Liver (tissue), 9 donors: ENCODE data around the gene CORO7. TPM values are rescaled to one million over a fixed set of nuclear protein-coding genes. Genes with fewer than 3 reads are reported as not detected.
"Not testable (repeated sequence)": the region's sequence is repeated elsewhere in the genome, so short reads cannot be mapped to it uniquely, and the experiment has no call there.

Source experiments
- DNase-seq: peaks from one replicate; pipeline ENCODE4 v3.0.0-alpha.2; 2017; ENCODE audit warnings: low spot score
- H3K27ac ChIP-seq, 2 donors: one replicate each; pipeline ENCODE4 v1.7.0; 2013; ENCODE audit warnings: inconsistent platforms in 2 of 2, low read length in 2 of 2, control low read depth in 1 of 2, low read depth in 1 of 2, mild to moderate bottlenecking in 1 of 2
- H3K27me3 ChIP-seq, 4 donors: one replicate each; pipeline versions ENCODE4 v1.6.1 to v1.7.0; 2013; ENCODE audit warnings: low read length in 3 of 4, inconsistent platforms in 1 of 4, mild to moderate bottlenecking in 1 of 4, moderate library complexity in 1 of 4; ENCODE audit not compliant: control insufficient read depth in 4 of 4, insufficient read depth in 4 of 4
- H3K36me3 ChIP-seq, 4 donors: one replicate each; pipeline versions ENCODE4 v1.6.1 to v1.7.0; 2013; ENCODE audit warnings: low read length in 3 of 4, mild to moderate bottlenecking in 3 of 4, low read depth in 1 of 4, moderate library complexity in 1 of 4; ENCODE audit not compliant: control insufficient read depth in 4 of 4, insufficient read depth in 3 of 4
- H3K4me1 ChIP-seq, 4 donors: one replicate each; pipeline versions ENCODE4 v1.6.1 to v1.7.0; 2013; ENCODE audit warnings: low read length in 3 of 4, mild to moderate bottlenecking in 3 of 4, moderate library complexity in 1 of 4; ENCODE audit not compliant: control insufficient read depth in 4 of 4, insufficient read depth in 4 of 4
- H3K4me3 ChIP-seq, 3 donors: one replicate each; pipeline versions ENCODE4 v1.6.1 to v1.7.0; 2013; ENCODE audit warnings: low read length in 3 of 3, control low read depth in 1 of 3, low read depth in 1 of 3, mild to moderate bottlenecking in 1 of 3
- H3K9ac ChIP-seq, 2 donors: one replicate each; pipeline ENCODE4 v1.7.0; 2013; ENCODE audit warnings: low read length in 2 of 2, mild to moderate bottlenecking in 2 of 2, moderate library complexity in 2 of 2, control low read depth in 1 of 2, low read depth in 1 of 2
- H3K9me3 ChIP-seq, 4 donors: one replicate each; pipeline versions ENCODE4 v1.6.1 to v1.7.0; 2013; ENCODE audit warnings: low read length in 3 of 4; ENCODE audit not compliant: control insufficient read depth in 4 of 4
- EGR1 ChIP-seq, 2 donors: IDR thresholded peaks; 2 replicates each; pipeline ENCODE4 v1.6.1; 2016 to 2018; ENCODE audit warnings: antibody characterized with exemption in 2 of 2, low read depth in 2 of 2
- FOXA2 ChIP-seq: IDR thresholded peaks from 2 replicates; pipeline ENCODE4 v1.6.1; 2016; ENCODE audit warnings: antibody characterized with exemption
- GABPA ChIP-seq, 2 donors: IDR thresholded peaks in 1 of 2; conservative IDR thresholded peaks in 1 of 2; 2 replicates each; pipeline ENCODE4 v1.6.1; 2016; ENCODE audit warnings: antibody characterized with exemption in 2 of 2, mild to moderate bottlenecking in 1 of 2, moderate library complexity in 1 of 2
- HNF4A ChIP-seq, 2 donors: conservative IDR thresholded peaks; 2 replicates each; pipeline ENCODE4 v1.6.1; 2016; ENCODE audit warnings: antibody characterized with exemption in 2 of 2, mild to moderate bottlenecking in 2 of 2
- HNF4G ChIP-seq: IDR thresholded peaks from 2 replicates; pipeline ENCODE4 v1.6.1; 2016; ENCODE audit warnings: antibody characterized with exemption
- JUND ChIP-seq, 2 donors: IDR thresholded peaks; 2 replicates each; pipeline ENCODE4 v1.6.1; 2016; ENCODE audit warnings: antibody characterized with exemption in 2 of 2
- NR2F2 ChIP-seq: IDR thresholded peaks from 2 replicates; pipeline ENCODE4 v1.6.1; 2016; ENCODE audit warnings: antibody characterized with exemption
- RXRA ChIP-seq, 2 donors: IDR thresholded peaks; 2 replicates each; pipeline ENCODE4 v1.6.1; 2017 to 2018; ENCODE audit warnings: antibody characterized with exemption in 2 of 2, mild to moderate bottlenecking in 1 of 2
- SP1 ChIP-seq: IDR thresholded peaks from 2 replicates; pipeline ENCODE4 v1.6.1; 2018; ENCODE audit warnings: antibody characterized with exemption, mild to moderate bottlenecking
- TAF1 ChIP-seq: conservative IDR thresholded peaks from 2 replicates; pipeline ENCODE4 v1.6.1; 2016; ENCODE audit warnings: antibody characterized with exemption, mild to moderate bottlenecking
- YY1 ChIP-seq: IDR thresholded peaks from 2 replicates; pipeline ENCODE4 v1.6.1; 2016; ENCODE audit warnings: antibody characterized with exemption, mild to moderate bottlenecking
- WGBS: extraction: QIAGEN DNeasy Blood & Tissue Kit; methylation state at CpG from one replicate; pipeline ENCODE4 v1.1.7; 2013; 5-methylcytosine and 5-hydroxymethylcytosine counted together
- polyA plus RNA-seq, 2 donors: library from polyadenylated mRNA; stranded (reverse) in 1 of 2; unstranded in 1 of 2; fragments of 200-250 nt in 1 of 2; fragments of >200 nt in 1 of 2; fragmentation: Nextera tagmentation in 1 of 2; extraction: Ambion mirVana in 1 of 2; gene quantifications; one replicate each; pipeline versions ENCODE4 v1.2.1 to v1.2.3, GENCODE V29; 2013 to 2015
- total RNA-seq, 2 donors: library from RNA; depleted of rRNA; stranded (reverse); fragments of >200 nt; gene quantifications; one replicate each; pipeline ENCODE4 v1.2.3, GENCODE V29; 2014
- TF ChIP-seq, protein P1 (sequence below): fragments of 150-350 bp; IDR thresholded peaks from 2 replicates; pipeline ENCODE4 v1.5.1; 2017; ENCODE audit warnings: improper control_type of control experiment, low read depth, low read length; ENCODE audit not compliant: missing input control
- TF ChIP-seq, protein P2 (sequence below): IDR thresholded peaks from 2 replicates; pipeline ENCODE4 v1.6.1; 2016; ENCODE audit warnings: antibody characterized with exemption
- donor health status: healthy.
- donor health status: healthy.
- donor health status: healthy.
- donor health status: healthy.
- donor health status: healthy.

Gene CORO7
- total and polyA plus RNA-seq, 4 donors: 7.3 to 21.5 (median 13.0) TPM

DNA sequence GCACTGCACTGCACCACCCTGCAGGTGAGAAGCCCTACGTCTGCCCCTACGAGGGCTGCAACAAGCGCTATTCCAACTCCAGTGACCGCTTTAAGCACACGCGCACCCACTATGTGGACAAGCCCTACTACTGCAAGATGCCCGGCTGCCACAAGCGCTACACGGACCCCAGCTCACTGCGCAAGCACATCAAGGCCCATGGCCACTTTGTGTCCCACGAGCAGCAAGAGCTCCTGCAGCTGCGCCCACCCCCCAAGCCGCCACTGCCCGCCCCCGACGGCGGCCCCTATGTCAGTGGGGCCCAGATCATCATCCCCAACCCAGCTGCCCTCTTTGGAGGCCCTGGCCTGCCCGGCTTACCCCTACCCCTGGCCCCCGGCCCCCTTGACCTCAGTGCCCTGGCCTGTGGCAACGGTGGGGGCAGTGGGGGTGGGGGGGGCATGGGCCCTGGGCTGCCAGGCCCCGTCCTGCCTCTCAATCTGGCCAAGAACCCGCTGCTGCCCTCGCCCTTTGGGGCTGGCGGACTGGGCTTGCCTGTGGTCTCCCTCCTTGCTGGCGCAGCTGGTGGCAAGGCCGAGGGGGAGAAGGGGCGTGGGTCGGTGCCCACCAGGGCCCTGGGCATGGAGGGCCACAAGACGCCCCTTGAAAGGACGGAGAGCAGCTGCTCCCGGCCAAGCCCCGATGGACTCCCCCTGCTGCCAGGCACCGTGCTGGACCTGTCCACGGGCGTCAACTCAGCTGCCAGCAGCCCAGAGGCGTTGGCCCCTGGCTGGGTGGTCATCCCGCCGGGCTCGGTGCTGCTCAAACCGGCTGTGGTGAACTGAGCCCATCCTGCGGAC, 79.5 kb downstream of the CORO7 start:
- Histone ChIP-seq H3K36me3 (peaks cover 0 to 19% (median 12%) of the 10 kb centered on the region in 4 donors), H3K4me3 (no peak overlapping the region), H3K4me1 (no peaks in the 10 kb centered on the region), H3K27ac (no peak overlapping the region), H3K9me3 (no peaks in the 10 kb centered on the region), H3K9ac (no peak overlapping the region), H3K27me3 (no peaks in the 10 kb centered on the region)
- TF ChIP-seq EGR1 (IDR thresholded peaks at IDR 0.05; ENCODE audit: low read depth in 2 of 2) (no peak), RXRA (IDR thresholded peaks at IDR 0.05) (no peak)
- 93% methylated on average over 41 of the region's 41 CpGs for WGBS
- DNase-seq: no peak

DNA sequence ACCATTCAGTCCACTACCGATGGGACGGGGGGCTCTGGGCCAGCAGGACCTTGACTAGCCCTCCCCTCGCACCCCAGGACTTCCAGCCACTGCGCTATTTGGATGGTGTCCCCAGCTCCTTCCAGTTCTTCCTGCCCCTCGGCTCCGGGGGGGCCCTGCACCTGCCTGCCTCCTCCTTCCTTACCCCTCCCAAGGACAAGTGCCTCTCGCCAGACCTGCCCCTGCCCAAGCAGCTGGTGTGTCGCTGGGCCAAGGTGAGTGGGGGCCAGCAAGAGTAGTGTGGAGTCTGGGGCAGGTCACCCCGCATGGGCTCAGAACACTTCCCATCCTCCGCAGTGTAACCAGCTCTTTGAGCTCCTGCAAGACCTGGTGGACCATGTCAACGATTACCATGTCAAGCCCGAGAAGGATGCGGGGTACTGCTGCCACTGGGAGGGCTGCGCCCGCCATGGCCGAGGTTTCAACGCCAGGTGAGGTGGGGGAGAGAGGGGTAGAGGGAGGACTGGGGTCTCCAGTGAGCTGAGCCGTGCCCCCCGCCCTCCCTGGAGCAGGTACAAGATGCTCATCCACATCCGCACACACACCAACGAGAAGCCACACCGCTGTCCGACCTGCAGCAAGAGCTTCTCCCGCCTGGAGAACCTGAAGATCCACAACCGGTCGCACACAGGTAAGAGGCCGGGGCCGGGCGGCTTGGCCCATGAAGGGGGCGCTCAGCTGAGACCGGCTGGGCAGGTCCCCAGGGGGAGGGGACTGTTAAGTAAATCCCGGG, 81.5 kb downstream of the CORO7 start:
- H3K27me3 ChIP-seq: no peaks in the 10 kb centered on the region
- WGBS: 91% methylated on average over 32 of the region's 32 CpGs
- DNase-seq: no peak
- no peak overlapping the region for H3K4me3 ChIP-seq
- H3K9me3 ChIP-seq: no peaks in the 10 kb centered on the region
- peaks cover 0 to 11% (median 5%) of the 10 kb centered on the region in 4 donors for H3K36me3 ChIP-seq
- no peaks in the 10 kb centered on the region for H3K4me1 ChIP-seq
- no peak overlapping the region for H3K27ac ChIP-seq
- H3K9ac ChIP-seq: no peak overlapping the region
- TF ChIP-seq, protein P1, sequence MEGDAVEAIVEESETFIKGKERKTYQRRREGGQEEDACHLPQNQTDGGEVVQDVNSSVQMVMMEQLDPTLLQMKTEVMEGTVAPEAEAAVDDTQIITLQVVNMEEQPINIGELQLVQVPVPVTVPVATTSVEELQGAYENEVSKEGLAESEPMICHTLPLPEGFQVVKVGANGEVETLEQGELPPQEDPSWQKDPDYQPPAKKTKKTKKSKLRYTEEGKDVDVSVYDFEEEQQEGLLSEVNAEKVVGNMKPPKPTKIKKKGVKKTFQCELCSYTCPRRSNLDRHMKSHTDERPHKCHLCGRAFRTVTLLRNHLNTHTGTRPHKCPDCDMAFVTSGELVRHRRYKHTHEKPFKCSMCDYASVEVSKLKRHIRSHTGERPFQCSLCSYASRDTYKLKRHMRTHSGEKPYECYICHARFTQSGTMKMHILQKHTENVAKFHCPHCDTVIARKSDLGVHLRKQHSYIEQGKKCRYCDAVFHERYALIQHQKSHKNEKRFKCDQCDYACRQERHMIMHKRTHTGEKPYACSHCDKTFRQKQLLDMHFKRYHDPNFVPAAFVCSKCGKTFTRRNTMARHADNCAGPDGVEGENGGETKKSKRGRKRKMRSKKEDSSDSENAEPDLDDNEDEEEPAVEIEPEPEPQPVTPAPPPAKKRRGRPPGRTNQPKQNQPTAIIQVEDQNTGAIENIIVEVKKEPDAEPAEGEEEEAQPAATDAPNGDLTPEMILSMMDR: no peak
- no peak for TF ChIP-seq GABPA (IDR thresholded peaks at IDR 0.05 in 1 of 2, conservative IDR thresholded peaks at IDR 0.05 in 1 of 2)
- no peak for TF ChIP-seq SP1
- no peak for TF ChIP-seq HNF4G
- TF ChIP-seq JUND (IDR thresholded peaks at IDR 0.05): no peak
- TF ChIP-seq TAF1: no peak
- TF ChIP-seq, protein P2, sequence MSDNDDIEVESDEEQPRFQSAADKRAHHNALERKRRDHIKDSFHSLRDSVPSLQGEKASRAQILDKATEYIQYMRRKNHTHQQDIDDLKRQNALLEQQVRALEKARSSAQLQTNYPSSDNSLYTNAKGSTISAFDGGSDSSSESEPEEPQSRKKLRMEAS: no peak
- no peak for TF ChIP-seq EGR1 (IDR thresholded peaks at IDR 0.05; ENCODE audit: low read depth in 2 of 2)
- no peak for TF ChIP-seq RXRA (IDR thresholded peaks at IDR 0.05)

DNA sequence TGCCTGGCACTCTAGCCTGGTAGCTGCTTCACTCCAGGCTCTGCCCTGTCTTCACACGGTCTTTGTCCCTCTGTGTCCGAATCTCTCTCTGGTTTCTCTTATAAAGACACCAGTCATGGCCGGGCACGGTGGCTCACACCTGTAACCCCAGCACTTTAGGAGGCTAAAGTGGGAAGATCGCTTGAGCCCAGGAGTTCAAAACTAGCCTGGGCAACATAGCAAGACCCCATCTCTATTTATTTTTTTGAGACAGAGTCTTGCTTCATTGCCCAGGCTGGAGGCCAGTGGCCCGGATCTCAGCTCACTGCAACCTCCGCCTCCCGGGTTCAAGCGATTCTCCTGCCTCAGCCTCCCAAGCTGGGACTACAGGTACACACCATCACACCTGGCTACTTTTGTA, 82.7 kb downstream of the CORO7 start:
- WGBS: 92% methylated on average over 9 of the region's 9 CpGs

DNA sequence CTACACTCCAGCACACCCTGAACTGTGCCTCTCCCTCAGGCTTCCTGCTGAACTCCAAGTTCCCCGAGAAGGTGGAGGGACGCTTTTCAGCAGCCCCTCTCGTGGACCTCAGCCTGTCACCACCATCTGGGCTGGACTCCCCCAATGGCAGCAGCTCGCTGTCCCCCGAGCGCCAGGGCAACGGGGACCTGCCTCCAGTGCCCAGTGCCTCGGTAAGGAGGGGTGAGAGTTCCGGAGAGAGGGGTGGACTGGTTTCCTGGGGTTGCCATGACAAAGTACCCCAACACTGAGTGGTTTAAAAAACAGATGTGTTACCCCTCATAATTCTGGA, 83.1 kb downstream of the CORO7 start:
- WGBS: 79% methylated on average over 9 of the region's 9 CpGs
- H3K9ac ChIP-seq: no peak overlapping the region
- no peak overlapping the region for H3K4me3 ChIP-seq
- no peak for DNase-seq
- TF ChIP-seq JUND (IDR thresholded peaks at IDR 0.05) (no peak), NR2F2 (no peak), EGR1 (IDR thresholded peaks at IDR 0.05; ENCODE audit: low read depth in 2 of 2) (no peak), FOXA2 (no peak), HNF4A (conservative IDR thresholded peaks at IDR 0.05) (no peak), RXRA (IDR thresholded peaks at IDR 0.05) (no peak), YY1 (no peak)
- no peak overlapping the region for H3K27ac ChIP-seq
- peaks cover 0 to 2% (median 0%) of the 10 kb centered on the region in 4 donors for H3K36me3 ChIP-seq
- H3K27me3 ChIP-seq: no peaks in the 10 kb centered on the region
- no peaks in the 10 kb centered on the region for H3K9me3 ChIP-seq
- H3K4me1 ChIP-seq: peaks cover 5 to 13% (median 7%) of the 10 kb centered on the region in 4 donors

More for the DNA sequence above, 82.7 kb downstream of the CORO7 start:
- H3K9ac ChIP-seq, H3K9me3 ChIP-seq, H3K27me3 ChIP-seq, H3K36me3 ChIP-seq, H3K4me3 ChIP-seq, DNase-seq, H3K4me1 ChIP-seq, H3K27ac ChIP-seq: not testable (repeated sequence)
